Coronary artery (tissue), 2 donors: ENCODE measurements around the gene ZBTB6.

ENCODE experiments used
- DNase-seq: peaks from one replicate; pipeline ENCODE4 v3.0.0-alpha.2; 2017; ENCODE audit warnings: low spot score
- H3K27ac ChIP-seq, 2 donors: fragments of 200-600 bp; sonication (generic); one replicate each; pipeline ENCODE4 v1.5.1; 2016 to 2019
- H3K4me3 ChIP-seq: fragments of 200-600 bp; sonication (generic); 2 replicates; pipeline ENCODE4 v1.5.1; 2016; ENCODE audit warnings: mild to moderate bottlenecking, moderate library complexity
- TF ChIP-seq, protein P1 (sequence below): fragments of 200-600 bp; sonication (generic); IDR thresholded peaks from one replicate; pipeline ENCODE4 v1.5.1; 2019; ENCODE audit warnings: antibody characterized with exemption

The ZBTB6 gene

DNA sequence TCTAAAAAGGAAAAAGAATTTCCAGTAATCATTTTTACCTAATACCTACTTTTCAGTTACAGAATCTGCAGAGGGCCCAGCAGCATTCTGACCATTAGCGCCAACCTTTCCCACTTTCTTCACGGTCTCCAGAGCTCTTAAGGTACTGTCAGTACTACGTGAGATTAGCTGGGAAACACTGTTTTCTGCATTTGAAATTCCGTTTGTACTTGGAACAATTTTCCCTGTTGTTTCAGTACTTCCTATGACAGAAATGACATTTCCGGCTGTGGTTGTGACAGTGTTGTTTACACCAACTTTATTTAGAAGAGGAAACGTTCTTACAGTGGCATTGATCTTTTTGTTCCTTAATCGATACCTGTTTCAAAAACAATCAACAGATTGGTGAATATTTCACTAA lies 47.8 kb downstream of the ZBTB6 start:
- no peak for DNase-seq
- no peak overlapping the region for H3K27ac ChIP-seq
- H3K4me3 ChIP-seq = no peak overlapping the region
- TF ChIP-seq, protein P1, sequence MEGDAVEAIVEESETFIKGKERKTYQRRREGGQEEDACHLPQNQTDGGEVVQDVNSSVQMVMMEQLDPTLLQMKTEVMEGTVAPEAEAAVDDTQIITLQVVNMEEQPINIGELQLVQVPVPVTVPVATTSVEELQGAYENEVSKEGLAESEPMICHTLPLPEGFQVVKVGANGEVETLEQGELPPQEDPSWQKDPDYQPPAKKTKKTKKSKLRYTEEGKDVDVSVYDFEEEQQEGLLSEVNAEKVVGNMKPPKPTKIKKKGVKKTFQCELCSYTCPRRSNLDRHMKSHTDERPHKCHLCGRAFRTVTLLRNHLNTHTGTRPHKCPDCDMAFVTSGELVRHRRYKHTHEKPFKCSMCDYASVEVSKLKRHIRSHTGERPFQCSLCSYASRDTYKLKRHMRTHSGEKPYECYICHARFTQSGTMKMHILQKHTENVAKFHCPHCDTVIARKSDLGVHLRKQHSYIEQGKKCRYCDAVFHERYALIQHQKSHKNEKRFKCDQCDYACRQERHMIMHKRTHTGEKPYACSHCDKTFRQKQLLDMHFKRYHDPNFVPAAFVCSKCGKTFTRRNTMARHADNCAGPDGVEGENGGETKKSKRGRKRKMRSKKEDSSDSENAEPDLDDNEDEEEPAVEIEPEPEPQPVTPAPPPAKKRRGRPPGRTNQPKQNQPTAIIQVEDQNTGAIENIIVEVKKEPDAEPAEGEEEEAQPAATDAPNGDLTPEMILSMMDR = no peak

DNA sequence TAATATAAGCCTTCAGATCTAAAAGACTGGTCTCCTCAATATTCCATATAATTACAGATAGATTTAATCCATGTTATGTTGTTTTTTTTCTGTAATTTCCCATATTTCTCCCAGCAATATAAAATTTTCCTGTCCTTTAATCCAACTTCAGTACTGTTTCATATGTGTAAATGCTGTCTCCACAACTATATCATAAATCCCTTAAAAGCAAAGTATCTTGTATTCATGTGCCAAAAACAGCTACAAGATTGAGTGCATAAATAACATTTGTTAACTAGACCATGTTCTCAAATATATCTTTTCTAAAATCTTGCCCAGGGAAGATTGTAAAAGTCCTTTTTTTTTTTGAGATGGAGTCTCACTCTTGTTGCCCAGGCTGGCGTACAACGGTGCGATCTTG lies 49.7 kb downstream of the ZBTB6 start:
- no peak for DNase-seq
- no peak overlapping the region for H3K27ac ChIP-seq
- TF ChIP-seq, protein P1 = no peak
- H3K4me3 ChIP-seq = no peak overlapping the region

DNA sequence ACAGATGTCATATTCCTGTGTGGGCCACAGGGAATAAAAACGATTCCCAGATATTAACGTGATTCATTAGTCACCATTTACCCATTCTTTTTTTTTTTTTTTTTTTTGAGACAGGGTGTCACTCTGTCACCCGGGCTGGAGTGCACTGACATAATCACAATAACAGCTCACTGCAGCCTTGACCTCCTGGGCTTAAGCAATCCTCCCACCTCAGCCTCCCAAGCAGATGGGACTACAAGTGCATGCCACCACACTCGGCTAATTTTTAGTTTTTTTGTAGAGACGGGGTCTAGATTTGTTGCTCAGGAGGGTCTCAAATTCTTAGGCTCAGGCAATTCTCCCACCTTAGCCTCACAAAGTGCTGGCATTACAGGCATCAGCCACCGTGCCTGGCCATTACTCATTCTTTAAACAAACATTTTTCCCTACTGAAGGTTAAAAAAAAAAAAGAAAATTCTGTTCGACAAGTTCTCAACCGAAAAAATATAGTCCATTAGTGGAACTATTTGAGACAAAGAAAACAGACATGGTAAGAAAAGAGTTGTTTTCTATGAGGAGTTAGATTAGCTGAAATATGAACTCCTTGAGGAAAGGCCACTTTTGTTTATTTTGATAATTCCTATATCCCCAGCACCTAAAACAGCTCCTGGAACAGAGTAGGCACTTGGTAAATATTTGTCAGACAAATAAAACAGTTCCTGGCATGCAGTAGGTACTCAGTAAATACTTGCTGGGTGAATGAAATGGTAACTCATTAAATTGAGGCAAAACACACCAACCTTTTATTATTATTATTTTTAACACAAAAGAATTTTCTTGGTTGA lies 52.6 kb downstream of the ZBTB6 start:
- TF ChIP-seq, protein P1 = no peak
- H3K4me3 ChIP-seq = no peak overlapping the region
- H3K27ac ChIP-seq = no peak overlapping the region
- DNase-seq = no peak
